NOMO-1 (cell line): ENCODE results near the gene TSEN15.

Experiments
- DNase-seq, 2 experiments: peaks; one replicate each; lab custom pipeline; 2025; ENCODE audit not compliant: unreplicated experiment in 2 of 2; lab: John Stamatoyannopoulos, UW

The TSEN15 gene

DNA sequence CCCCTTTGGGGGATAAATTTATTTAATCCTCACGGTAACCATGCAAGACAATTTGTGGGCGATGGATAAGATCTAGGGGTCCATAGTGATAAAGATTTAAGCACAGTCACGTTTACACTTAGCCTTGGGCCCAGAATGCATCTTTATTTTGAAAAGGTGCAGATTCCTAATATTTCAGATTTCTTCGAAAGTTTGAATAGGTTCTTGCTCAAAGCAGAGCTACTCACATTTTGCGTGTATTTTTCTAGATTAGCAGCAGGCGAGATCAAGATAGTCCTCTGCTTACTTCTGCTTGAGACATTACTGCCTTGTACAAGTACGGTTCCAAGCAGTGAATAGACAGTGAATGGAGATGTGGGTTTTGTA is 647 bp downstream of the TSEN15 start:
- DNase-seq, result peak in 1 of 2 experiments; percentile 31

DNA sequence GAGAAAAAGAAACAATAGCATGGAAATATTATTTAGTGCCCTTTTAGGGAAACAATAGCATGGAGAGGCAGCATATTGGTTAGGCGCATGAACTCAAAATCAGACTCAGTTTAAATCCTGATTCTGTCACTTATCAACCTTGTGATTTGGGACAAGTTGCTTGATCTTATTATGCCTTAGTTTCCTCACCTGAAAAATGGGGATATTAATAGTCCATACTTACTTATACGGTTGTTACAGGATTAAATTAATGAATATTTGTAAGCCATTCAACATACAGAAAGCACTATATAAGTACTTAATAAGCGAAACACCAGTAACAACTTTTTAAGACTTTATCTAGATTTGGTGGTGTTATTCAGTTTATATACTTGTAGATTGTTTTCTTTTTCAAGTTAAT is 1.2 kb downstream of the TSEN15 start:
- DNase-seq, result no peak

DNA sequence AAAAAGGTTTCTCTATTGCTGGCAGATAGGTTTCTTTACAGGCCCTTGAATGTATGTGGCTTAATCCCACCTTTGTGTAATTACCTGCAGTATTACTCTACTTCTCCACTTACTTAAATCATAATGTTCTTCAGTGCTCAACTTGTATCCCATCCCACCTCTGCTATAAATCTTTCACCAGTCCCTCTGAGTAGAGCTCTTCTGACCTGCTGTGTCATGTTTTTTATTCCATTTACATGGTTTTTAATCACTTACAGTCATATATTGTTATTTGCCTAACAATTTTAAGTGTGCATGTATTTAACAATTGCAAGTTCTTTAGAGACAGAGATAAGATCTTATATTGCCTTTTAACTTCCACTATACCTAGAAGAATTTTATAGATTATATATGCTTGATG is 2.4 kb downstream of the TSEN15 start:
- no peak for DNase-seq

DNA sequence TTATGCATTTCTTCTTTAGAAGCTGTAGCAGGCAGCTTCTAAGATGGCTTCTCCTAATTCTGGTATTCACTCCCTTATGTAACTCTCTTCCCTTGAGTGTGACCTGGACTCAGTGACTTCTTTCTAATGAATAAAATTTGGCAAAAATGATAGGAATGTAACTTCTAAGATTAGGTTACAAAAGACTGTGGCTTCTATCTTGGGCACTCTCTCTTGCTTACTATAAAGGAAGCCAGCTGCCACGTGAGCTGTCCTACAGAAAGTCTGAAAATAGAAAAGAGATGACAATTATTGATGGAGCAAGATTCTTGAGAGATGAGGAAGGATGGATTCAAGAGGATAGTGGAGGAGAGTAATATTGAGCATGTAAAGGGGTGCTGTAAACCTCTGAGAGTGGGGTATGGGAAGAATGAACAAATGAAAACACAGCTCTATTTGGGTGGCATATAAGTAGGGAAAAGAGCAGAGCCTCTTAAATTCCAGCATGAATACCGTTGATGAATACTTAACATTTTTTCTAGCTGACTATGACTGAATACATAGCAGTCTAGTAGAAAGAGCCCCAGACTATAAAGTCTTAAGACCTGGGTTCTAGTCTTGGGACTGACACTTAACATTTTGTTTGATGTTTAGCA is 5.5 kb downstream of the TSEN15 start:
- DNase-seq, result no peak

DNA sequence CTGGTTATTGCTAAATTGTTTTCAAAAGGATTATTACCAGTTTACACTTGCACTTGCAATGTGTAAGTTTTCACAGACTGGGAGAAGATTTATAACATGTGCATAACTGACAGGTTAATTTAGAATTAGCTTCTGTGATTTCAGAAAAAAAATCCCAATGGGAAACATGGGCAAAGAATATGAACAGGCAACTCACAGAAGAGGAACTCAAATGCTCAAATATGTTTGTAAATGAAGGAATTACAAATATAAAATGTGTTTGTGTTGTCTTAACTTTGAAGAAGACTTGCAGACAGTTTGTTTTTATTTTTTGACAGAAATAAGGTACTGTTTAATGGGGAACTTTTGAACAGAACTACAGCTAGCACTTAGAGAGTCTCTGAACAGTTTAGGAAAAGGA is 8.4 kb downstream of the TSEN15 start:
- DNase-seq, result no peak

DNA sequence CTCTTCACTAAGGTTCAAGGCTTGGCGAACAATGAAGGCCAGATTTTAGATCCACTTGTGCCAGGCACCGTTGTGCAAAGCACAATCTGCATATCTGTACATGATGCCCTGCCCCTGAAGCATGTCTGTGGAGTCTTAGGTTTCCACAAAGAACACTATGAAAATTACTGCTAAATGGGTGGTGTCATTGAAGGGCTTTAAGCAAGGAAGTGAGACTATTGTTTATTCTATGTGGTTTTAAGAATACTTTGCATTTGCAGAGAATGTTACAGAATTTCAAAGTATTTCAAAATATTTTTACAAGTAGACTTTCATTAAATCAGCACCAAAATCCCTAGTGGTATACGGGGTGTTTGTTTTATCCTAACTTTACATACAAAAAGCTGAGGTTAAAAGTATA is 8.8 kb downstream of the TSEN15 start:
- DNase-seq, result no peak

DNA sequence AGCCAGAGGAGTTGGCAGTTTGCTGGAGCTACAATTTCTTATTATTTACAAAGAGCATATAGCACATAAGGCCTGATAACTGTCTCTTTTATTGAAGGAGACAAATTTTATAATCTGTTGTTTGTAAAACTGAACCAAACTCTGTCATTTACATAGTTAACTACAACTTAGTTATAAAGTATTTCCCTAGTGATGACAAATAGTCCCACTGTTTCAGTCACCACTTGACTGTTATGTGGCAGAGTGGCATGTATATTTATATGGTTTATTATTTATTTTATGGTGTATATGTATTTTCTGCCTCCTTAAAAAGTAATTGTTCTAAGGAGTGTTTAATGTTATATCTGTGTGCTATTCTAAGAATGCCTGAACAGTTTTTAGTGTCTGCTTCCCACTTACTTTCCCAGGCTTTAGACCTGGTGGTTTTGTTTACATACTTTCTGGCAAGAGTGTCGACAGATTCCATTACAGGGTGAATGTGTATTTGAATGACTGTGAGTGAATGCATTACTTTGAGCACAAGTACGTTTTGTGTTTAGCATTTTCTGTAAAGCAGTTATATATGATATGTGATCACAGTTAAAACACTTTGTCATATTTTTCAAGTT is 10.0 kb downstream of the TSEN15 start:
- no peak for DNase-seq

DNA sequence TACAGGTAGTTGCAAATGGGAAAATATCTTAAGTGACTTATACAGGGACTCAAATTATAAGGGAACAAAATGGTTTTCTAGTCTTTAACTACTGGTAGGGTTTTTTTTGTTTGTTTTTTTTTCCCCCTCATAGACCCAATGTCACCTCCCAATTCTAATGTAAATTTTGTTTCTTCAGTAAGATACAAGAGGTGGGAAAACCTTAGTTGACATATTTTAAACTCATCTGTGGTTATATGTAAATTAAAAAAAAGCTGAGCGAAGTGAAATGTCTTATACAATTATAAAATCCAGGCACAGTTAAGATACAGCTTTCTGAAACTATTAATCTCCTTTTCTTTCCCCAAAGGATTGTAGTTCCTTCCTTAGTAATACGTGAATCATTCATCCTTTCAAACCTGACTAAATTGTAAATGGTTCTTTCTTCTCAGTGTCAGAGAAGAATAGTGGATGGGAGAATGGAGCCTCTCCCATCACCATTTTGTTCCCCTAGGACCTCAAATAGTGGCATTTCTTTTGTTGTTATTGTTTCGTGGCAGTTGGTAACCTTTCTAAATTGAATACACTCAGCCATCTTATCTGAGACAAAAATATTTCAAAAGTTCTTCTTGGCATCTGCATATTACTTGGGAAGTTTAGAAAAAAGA is 11.2 kb downstream of the TSEN15 start:
- no peak for DNase-seq

DNA sequence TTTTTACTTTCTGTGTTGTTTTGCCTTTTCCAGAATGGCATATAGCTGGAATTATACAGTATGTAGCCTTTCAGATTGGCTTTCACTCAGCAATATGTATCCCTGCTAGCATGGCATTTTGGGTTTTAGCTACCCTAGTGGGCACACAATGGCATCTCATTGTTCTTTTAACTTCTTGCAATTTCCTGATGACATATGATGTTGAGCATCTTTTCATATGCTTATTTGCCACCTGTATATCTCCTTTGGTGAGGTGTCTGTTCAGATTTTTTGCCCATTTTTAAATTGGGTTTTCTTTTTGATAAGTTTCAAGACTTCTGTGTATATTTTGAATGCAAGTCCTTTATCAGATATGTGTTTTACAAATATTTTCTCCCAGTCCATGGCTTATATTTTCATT is 14.0 kb downstream of the TSEN15 start:
- no peak for DNase-seq

DNA sequence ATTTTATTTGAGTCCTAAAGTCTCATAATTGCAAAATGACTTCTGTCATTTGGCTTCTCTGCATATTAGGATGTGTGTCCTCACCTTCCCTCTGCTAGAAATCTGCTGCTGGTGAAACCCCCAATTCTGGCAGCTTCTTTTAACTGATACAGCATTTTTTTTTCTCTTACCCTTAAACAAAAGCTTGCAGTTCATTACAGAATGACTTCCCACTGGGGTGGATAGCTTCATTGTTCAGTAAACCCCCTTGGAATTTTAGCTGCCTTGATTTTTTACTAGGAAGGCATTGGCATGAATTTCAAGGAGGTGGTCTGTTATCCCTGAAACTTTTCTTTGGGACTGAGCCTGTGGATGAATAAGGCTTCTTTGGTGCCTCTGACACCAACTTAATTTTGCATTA is 16.8 kb downstream of the TSEN15 start:
- DNase-seq, result no peak

DNA sequence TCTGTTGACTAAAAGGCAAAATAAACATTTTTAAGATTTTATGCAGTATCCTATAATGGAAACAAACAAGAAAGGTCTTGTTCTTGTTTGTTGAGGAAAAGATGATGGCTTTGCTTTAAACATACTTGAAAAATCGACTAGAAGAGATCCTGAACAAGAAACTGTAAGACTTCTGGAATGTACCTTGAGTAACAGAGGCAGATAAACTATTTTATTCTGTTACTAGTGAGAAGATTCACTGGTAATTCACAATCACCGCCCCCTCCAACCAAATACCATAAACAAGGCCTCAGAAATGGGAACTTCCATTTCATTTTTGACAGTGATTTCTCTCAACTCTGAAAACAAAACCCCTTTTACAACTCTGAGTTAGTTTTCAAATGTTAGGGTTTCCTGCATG is 18.1 kb downstream of the TSEN15 start:
- DNase-seq, result no peak

DNA sequence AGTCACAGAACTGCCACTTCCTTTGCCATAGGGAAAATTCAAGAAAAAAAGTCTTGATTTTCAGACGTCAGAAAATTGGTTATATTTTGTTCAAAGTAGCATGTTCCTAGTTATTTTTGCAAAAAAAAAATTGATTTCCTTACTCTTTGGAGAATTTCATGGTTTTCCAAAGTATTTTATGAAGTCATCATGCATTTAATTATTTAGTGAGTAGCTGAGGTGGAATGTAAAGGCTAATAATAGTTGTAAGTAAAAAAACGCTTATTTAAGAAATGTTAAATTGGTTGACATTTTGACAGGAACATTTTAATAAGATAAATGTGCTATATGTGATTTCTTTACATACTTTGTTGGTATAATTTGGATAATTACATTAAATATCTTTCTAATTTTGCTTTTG is 20.8 kb downstream of the TSEN15 start:
- no peak for DNase-seq

DNA sequence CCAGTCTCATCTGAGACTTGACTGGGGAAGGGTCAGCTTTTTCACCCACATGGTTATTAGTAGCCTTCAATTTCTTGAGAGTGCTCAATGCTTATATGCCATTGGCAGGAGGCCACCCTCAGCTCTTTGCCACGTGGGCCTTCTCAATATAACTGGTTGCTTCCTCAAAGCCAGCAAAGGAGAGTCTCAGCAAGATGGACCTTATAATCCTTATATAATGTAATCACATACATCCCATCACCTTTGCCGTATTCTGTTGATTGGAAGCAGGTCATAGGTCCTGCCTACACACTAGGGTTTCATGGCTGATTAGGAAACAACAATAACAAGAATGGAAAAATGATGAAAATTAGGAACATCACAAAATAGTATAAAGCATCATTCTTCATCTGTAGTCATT is 22.9 kb downstream of the TSEN15 start:
- no peak for DNase-seq

DNA sequence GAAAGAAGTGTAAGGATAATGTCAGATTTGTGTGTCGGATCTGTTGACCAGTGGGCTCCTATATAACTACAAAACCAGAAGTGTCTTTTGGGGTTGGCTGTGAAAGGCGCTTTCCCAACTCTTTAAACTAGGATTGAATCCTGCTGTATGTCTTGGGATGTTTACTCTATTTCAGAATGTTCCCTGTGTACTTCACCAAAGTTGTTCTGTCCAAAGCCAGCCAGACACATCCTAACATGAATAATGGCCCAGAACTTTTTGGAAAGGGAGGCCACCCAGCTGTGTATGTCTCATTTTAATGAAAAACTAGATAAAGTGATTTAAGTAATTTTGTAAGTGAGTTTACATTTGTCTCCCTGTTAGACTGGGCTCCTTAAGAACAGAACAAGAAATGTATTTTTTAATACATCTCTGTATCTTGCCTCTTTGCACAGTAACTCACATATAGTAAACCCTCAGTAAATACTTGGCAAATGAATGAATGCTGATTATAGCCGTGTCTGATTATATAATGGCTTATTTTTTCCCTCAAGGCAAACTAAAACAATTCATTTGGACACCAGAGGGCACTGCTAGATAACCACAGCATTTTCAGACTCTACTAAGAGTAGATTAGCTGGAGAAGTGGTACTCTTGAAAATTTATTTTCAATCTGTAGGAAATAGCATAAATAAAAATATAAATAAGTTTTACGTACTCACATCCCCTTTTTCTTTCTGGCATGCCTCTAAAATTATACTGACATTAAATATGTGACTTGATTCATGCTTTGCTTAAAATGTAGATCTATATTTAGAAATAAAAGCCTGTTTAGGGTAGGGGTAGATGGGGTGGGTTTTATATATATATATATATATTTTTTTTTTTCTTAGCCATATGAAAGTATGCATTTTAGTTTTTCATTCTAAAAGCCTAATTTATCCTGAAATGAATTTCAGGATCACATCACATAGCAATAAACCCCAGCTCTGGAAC is 23.8 kb downstream of the TSEN15 start:
- DNase-seq, result peak; percentile 12 to 53

DNA sequence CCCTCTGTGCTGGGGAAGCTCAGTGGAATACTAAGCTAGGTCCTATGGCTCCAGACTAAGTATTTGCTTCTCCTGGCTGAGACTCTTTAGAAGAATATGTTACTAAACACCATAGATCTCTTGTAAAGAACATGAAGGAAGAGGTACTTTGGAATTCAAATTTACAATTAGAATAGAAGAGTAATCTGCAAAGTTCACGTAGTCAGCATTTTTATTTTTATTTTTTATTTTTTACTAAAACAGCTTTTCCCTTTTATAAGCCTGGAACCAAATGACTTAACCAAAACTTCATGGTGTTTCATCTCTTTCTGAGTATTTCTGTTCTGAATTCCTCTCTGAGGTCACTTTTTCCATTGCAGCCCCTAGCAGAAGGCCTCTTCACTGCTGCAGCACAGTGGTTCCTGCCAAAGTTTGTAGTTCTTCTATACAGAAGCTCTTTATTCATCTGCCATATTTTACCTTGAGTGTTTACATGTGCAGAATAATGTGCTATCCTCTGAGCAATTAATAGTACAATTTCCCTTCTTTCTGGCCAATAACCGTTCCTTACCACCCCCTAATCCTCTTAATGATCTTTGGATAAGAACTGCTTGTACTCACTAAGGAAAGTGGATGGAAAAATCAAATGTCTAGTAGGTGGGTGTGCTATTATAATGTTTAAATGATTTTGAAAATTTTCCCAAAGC is 27.2 kb downstream of the TSEN15 start:
- no peak for DNase-seq

DNA sequence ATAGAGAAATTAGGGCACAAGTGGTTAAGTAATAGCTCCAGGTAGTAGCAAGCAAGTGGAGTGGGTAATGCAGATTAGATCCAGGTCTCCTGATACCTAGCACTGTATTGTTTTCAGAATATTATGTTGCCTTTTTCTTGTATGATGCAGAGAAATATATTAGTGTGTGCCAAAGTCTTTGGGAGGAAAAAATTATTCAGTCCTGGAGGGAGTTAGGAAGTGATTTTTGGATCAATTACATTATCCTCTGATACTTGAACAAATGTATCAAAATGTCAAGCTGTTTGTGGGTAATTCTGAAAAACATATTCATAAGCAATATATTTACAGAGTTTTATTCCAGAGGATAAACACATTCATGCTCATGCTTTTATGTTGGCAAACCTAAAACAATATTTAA is 28.8 kb downstream of the TSEN15 start:
- DNase-seq, result no peak

DNA sequence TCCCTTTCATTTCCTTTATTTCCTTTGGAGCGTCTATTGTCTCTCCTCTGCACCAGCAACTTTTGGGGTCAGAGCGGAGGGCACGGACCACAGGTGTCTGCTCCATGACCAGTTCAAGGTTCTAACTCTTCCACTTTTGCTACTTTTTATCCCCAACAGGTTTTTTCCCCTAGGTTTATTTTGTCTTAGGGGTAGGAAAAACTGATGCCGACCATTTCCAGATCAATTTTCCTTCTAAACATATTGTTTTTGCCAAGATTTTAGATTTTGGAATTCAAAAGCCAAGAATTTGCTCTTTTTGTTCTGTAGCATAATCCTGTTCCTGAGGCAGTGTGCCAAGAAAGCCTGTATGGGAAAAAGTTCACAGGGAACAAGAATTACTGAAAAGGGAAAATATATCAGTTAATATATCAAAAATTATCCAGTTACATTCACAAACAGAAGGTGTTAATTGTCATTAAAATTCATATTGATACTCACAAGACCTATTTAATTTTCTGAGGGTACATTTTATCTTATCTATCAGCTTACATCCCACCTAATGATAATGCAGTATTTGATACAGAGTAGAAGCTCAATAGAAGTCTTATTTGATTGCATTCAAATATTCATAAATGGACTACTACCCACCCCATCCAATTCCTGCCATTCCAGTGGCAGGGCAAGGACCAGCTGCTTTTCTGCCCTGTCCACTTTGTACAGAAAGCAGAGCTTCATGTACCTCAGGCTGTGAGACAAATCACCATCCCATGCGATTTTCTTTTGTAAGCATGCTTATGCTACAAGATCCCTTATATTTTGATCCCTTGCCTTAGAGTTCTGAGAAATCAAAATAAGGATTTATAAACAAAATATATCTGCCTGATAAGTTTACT is 31.2 kb downstream of the TSEN15 start:
- no peak for DNase-seq

DNA sequence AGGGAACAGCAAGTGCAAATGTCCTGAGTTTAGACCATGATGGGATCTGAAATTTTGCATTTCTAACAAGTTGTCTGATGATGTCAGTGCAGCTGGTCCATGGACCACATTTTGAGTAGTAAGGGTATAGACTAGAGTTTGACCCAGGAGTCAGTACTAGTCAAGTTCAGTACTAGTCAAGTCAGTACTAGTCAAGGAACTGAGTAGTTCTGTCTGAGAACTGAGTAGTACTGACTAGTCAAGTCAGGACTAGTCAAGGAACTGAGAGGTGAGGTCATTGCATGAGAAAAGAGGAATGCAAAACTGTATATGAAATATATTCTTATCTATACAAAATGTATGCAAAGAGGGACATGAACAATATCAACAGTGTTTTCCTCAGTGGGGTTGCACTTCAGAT is 34.1 kb downstream of the TSEN15 start:
- DNase-seq, result no peak

DNA sequence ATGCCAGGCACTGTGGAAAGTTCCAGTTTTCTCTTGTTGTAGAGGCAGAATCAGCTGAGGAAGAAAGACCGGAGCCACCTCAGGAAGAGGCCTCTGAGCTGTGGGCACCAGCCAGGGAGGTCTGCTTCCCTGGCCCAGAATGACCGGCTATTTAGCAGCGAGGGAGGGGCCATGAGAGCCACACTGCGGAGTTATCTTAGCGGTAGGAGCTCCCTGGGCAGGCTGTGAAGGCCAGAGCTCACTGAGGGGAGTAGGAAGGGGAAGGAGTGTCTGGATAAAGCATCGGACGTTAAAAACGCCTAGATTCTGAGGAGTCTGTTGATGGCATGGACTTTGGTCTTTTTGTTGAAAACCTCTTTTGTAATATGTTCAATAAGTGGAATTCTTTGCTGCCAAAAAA is 36.5 kb downstream of the TSEN15 start:
- no peak for DNase-seq

DNA sequence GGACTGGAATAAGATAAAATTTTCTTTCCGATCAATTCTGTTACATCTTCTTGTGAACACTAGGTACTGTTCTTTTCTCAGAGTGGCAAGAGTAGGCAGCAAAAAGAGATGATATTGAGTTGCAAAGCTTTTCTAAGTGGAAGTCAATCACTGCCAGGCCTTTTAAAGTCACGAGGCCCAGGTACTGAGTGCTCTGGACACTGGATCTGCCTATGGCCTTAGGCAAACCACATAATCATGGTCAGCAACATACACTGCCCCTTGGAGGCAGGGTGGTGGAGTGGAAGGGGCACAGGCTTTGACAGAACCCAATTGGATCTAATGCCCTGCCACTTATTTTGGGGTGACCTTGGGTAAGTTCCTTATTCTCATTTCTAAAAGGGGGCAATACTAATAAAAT is 41.5 kb downstream of the TSEN15 start:
- DNase-seq, result no peak
